ENCODE results near the gene ZNF438.
A peak's percentile ranks its signal among the peaks of the same experiment; 100 is the strongest.

The ZNF438 gene

GRCh38 chr10:30816159-30816819 lies 215.4 kb downstream of the ZNF438 start:
- TF ChIP-seq, protein P1, sequence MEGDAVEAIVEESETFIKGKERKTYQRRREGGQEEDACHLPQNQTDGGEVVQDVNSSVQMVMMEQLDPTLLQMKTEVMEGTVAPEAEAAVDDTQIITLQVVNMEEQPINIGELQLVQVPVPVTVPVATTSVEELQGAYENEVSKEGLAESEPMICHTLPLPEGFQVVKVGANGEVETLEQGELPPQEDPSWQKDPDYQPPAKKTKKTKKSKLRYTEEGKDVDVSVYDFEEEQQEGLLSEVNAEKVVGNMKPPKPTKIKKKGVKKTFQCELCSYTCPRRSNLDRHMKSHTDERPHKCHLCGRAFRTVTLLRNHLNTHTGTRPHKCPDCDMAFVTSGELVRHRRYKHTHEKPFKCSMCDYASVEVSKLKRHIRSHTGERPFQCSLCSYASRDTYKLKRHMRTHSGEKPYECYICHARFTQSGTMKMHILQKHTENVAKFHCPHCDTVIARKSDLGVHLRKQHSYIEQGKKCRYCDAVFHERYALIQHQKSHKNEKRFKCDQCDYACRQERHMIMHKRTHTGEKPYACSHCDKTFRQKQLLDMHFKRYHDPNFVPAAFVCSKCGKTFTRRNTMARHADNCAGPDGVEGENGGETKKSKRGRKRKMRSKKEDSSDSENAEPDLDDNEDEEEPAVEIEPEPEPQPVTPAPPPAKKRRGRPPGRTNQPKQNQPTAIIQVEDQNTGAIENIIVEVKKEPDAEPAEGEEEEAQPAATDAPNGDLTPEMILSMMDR (conservative IDR thresholded peaks at IDR 0.05; ENCODE audit: low read depth, low read length): no peak
- no peak overlapping the region for H3K4me3 ChIP-seq (ENCODE audit: low read depth, low read length)

DNA sequence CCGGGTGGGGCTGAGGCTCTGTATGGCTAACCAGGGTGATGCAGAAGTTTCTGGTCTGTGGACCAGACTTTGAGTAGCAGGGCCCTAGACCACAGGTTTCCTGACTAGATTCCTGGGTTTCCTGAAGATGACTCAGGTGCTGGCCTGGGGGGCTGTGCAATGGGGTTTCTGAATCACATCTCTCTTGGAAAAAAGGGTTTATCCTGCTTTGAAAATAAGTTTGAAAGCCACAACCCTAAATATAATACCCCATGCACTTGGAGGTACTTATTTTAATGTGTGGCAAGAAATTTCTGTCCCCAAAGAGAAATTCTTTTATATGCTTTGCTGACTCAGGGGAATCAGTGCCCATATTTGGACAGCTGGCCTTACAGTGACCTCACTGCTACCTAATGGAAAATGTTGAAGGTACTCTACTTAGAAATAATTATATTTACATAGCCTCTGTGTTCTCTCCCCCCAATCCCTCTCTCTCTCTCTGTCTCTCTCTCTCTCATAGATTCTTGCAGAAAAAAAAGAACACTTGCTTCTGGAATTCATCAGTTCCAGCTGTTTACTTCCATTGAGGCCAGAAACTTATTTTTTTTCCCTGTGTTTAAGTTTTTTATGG lies 217.7 kb downstream of the ZNF438 start:
- TF ChIP-seq, protein P1 (conservative IDR thresholded peaks at IDR 0.05; ENCODE audit: low read depth, low read length): no peak
- DNase-seq (ENCODE audit: low read depth): peak; percentile 63
- no peak overlapping the region for H3K4me3 ChIP-seq (ENCODE audit: low read depth, low read length)

More at GRCh38 chr10:30816159-30816819, 215.4 kb downstream of the ZNF438 start:
- DNase-seq (ENCODE audit: low read depth): no peak

- peak; percentile 96 for DNase-seq (ENCODE audit: low read depth)
- TF ChIP-seq, protein P1 (conservative IDR thresholded peaks at IDR 0.05; ENCODE audit: low read depth, low read length): no peak
- H3K4me3 ChIP-seq (ENCODE audit: low read depth, low read length): peak overlapping the region; percentile 36
Observed at GRCh38 chr10:30812018-30812851, 219.4 kb downstream of the ZNF438 start.

DNA sequence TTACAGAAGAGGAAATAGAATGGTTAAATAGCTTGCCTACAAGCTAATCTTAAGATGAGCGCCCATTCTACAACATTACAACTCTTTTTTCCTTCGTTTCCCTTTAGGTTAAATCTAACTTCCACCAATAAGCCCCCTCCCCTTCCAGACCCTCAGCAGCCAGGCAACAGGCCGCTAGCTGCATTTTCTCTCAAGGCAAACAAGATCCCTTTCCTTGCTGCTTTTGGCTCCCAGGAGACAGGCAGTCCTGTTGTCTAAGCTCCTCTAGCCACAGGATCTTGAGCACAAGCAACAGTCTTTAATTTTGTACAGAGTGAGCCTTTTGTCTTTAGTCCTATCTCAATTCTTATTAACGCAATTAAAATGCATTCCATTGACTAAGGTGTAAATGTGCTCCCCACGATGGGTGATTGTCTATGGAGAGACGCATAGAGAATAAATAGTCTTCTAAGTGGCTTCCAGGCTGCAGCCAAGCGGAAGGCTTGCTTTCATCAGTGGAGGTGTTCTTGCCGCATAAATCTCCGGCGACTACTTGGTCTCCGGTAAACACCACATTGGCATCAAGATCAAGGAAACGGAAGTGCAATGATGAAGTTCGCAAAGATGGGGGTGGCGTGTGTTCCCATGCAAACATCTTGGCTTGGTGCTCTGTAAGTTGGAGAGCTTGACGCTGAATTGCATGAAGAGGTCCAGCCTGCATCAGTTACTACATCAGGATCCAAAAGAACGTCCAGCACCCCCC lies 220.2 kb downstream of the ZNF438 start:
- no peak for DNase-seq (ENCODE audit: low read depth)
- TF ChIP-seq, protein P1 (conservative IDR thresholded peaks at IDR 0.05; ENCODE audit: low read depth, low read length): no peak
- no peak overlapping the region for H3K4me3 ChIP-seq (ENCODE audit: low read depth, low read length)

- no peak overlapping the region for H3K4me3 ChIP-seq (ENCODE audit: low read depth, low read length)
- TF ChIP-seq, protein P1 (conservative IDR thresholded peaks at IDR 0.05; ENCODE audit: low read depth, low read length): no peak
- no peak for DNase-seq (ENCODE audit: low read depth)
Observed at GRCh38 chr10:30810416-30810815, 221.2 kb downstream of the ZNF438 start.

- TF ChIP-seq, protein P1 (conservative IDR thresholded peaks at IDR 0.05; ENCODE audit: low read depth, low read length): no peak
Observed at GRCh38 chr10:30806850-30807249, 224.8 kb downstream of the ZNF438 start.

More at GRCh38 chr10:30806850-30807249, 224.8 kb downstream of the ZNF438 start:
- no peak for DNase-seq (ENCODE audit: low read depth)
- H3K4me3 ChIP-seq (ENCODE audit: low read depth, low read length): no peak overlapping the region
